Inferior parietal cortex (tissue), 1 donor: ENCODE data around the gene FUT6.

ENCODE experiments used
- DNase-seq: peaks from one replicate; pipeline ENCODE4 v3.0.0-alpha.2; 2016; ENCODE audit errors: extremely low spot score

The FUT6 gene

GRCh38 chr19:5805462-5806132 lies 33.9 kb downstream of the FUT6 start:
- no peak for DNase-seq

DNA sequence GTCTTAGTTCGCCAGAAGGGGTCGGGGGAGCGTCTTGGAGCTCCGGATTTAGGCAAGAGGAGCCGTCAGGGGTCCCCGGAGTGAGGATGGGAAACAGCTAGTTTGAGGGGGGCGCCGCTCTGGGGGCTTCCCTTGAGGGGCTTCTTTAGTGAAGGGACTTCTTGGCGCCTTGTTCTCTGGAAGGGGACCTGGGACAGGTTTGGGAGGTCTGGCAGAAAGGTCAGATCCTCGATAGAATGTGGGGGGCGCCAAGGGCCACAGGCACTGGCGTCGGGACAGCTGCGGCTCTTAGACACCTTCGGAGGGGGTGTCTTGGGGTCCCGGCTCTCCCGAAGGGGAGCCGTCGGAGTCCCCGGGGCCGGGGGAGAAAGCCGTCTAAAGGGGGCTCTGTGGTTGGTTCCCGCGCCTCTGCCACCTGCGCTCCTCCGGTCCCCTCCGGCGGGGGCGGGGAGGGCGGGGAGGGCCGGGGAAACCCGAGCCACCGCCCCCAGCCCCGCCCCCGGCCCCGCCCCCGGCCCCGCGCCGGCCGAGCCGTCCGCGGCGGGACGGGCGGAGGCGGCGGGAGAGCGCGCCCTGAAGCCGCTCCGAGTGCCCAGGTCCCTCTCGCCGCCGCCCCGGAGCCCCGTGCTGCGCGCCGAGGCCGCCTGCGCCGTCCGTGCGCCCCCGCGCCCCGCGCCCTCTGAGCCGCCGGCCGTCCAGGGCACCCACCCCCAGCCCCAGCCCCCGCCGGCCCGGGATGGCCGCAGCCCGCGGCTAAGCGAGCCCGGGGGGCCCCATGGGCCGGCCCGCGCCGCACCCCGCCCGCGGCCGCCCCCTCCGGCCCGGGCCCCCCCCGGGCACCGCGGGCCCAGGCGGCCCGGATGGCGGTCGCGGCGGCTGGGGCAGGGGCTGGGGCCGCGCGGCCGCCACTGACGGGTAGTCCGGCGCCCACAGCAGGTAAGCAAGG lies 34.7 kb downstream of the FUT6 start, which contains the start of gene NRTN:
TSS of gene NRTN (plus strand) at position 552 of the 946 bp plus-strand sequence. CDS start 19,099 bp downstream, outside the sequence.
- DNase-seq: no peak

DNA sequence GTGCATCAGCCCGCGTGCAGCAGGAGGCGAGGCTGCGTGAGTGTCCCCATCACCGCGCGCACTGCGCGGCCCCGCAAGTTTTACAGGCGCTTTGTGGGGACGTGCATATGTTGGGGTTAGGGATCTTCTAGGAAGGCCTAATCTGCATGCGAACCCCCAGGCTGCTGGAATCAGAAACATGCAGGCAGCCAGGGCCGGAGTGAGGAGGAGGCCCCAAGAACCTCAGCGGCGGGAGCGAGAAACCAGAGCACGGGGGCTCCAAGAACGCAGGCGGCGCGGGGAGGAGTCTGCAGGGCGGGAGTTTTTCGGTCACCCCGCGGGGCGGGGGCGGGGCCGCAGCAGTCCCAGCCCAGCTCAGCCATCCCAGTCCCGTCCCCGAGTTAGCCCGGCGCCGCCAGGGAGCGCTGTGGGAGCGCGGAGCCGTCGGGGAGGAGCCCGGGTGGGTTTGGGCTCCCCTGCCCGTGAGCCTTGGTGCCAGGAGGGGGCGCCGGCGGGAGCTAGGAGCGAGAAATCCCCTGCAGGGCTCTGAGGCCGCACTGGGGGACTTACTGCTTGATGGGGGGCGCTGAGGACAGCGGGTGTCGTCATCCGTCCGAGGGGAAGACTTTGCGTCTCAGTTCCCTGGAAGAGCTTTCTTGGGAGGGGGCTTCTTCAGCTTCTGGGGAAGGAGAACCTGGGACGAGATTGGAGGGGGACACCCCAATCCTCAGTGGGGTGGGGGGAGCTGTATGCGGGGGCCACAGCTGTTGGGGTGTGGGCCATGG lies 35.6 kb downstream of the FUT6 start:
- DNase-seq: peak; percentile 43

DNA sequence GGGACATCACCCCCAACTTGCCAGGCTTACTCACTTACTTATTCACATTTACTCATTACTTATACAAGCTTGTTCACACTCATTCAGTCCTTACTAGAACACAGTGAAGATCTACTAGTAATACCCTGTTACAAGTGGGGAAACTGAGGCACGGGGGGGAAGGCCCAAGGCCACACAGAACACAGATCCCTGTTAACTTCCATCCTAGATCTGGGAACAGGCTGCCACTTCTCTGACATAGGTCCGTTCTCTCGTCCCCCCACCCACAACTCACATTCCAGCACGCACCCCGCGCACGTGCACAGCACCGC lies 36.1 kb downstream of the FUT6 start:
- no peak for DNase-seq

DNA sequence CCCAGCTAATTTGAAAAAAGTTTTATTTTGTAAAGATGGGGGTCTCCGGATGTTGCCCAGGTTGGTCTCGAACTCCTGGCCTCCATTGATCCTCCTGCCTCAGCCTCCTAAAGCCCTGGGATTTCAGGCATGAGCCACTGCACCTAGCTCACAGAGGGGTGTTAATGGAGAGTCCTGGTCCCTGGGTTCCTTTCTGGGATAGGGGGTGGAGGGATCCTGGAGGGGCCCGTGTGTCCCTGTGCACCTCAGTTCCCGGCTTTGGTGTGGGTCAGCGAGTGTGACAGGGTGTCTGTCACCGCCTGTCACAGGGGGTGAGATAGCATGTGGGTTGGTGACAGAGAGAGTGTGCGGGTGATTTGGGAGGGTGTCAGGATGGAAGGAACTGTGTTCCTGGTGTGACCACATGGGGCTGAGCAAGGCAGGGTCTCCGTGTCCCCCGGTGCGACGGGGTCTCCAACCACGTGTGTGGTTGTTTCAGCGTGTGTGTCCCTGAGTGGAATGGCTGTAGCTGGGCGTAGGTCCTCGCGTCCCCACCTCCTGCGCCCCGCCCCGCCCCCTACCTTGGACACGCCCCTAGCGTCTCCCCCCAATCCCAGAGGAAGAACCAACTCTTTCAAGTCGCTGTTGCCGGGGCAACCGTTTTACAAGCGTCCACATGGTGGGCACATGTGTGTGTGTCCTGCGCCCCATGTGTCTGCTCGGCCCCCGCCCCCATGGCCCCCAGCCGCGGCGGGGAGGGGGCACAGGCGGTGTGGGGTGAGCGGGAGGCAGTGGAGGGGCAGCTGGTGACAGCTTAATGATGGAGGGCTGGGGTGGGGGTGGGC lies 37.5 kb downstream of the FUT6 start:
- no peak for DNase-seq

- no peak for DNase-seq
Measured at GRCh38 chr19:5800361-5801270, 38.9 kb downstream of the FUT6 start.

- no peak for DNase-seq
Measured at GRCh38 chr19:5799247-5800241, 40.0 kb downstream of the FUT6 start.

DNA sequence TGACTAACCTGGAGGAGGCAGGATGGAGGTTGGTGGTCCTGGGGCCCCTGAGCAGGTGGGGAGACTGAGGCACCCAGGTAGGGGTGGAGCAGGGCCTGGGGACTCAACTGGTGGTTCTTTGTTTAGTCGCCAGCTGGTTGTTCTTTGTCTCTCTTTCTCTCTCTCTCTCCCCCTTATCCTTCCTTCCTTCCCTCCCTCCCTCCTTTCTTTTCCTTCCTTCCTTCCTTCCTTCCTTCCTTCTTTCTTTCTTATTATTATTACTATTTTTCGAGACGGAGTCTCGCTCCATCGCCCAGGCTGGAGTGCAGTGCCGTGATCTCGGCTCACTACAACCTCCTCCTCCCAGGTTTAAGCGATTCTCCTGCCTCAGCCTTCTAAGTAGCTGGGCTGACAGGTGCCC lies 41.3 kb downstream of the FUT6 start:
- no peak for DNase-seq

- DNase-seq: no peak
Measured at GRCh38 chr19:5795382-5795919, 44.1 kb downstream of the FUT6 start.

DNA sequence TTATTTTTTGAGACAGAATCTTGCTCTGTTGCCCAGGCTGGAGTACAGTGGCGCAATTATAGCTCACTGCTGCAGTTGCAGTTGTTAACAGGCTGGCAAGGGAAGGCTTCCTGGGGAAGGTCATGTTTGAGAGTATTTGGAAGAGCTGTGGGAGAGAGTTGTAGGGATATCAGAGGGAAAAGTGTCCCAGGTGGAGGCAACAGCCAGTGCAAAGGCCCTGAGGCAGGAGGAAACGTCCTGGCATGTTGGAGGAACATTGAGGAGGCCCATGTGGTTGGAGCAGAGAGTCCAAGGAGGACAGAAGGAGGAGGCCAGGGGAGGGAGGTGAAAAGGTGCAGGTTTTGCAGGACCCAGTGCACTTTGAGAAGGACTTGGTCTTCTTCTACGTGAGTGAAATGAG lies 46.3 kb downstream of the FUT6 start:
- DNase-seq: no peak

GRCh38 chr19:5792224-5792623 lies 47.3 kb downstream of the FUT6 start:
- no peak for DNase-seq

DNA sequence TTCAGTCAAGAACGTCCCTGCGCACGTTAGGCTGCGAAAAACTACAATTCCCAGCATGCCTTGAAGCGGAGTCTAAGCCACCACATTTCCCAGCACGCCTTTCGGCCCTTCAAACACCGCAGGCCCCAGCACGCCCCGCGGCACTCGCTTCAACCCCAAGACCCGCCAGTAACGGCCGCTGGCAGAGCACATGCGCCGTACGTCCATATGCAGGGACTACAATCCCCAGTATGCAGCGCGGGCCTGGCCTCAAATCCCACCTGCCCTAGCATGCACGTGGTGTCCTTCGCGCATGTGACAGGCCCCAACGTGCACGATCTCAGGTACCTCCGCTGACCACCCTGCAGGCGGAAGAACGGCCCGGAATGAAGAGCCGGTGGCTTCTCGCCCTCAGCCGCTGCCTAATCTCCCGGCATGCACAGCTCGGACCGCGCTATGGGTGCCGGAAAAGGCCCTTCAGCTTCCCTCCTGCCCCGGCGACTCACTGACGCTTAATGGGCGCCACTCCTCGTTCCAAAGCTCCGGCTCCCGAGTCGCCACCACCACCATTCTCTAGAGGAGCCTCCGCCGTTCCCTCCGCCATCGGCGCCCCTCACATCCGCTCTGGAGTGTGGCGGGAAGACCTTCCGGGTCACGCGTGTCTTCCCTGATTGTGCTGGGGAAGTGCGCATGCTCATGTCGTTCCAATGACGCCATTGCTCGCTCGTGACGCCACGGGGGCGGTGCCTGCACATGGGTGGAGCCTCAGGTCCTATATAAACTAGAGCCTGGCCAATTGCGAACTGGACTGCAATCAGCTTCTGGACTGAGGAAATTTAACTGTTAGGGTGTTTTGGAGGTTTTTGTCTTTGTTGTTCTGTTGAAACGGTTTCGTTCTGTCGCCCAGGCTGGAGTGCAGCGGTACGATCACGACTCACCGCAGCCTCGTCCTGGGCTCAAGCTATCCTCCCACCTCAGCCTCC lies 48.7 kb downstream of the FUT6 start, which contains the start of gene DUS3L:
TSS of gene DUS3L (minus strand) at position 605 of the 962 bp plus-strand sequence. CDS start at position 583, 22 bp downstream.
- peak; percentile 96 for DNase-seq

- DNase-seq: no peak
Measured at GRCh38 chr19:5789886-5790558, 49.5 kb downstream of the FUT6 start.

GRCh38 chr19:5789351-5789761 lies 50.1 kb downstream of the FUT6 start:
- no peak for DNase-seq

GRCh38 chr19:5788422-5788821 lies 51.1 kb downstream of the FUT6 start:
- DNase-seq: no peak

DNA sequence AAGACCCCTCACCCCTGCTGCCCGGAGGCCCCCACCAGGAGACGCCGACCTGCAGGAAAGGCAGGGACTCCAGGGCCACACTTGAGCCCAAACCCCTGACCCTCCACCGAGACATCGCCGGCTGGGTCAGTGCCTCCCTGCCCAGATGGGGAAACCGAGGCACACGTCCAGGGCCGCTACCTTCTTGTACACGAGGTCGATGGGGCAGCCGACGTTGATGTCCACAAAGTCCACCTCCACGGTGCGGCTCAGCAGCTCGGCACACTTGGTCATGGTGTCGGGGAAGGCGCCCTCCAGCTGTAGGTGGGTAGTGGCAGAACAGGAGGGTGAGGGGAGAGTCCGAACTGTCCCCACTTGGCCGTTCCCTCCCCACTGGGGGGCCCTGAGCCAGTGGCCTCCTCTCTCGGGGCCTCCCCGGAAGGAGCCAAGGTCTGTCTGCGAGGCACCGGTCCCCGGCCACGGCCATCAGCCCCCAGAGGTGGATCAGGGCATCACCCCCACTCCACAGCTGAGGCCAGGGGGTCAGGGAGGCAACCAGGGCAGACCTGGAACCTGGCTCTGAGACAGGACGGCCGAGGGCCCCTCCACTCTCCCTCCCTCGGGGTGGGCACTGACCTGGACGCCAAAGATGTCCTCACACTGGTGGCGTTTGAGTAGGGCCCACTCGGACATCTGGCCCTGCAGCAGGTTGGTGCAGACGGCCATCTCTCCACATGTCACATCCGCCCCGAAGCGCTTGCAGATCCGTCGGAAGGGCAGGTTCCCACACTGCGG lies 51.9 kb downstream of the FUT6 start:
- no peak for DNase-seq
